Keratinocyte (primary cell): ENCODE data around the gene TBR1. TPM values are rescaled to one million over a fixed set of nuclear protein-coding genes. Genes with fewer than 3 reads are reported as not detected.
A peak's percentile ranks its signal among the peaks of the same experiment; 100 is the strongest.

ENCODE experiments used
- DNase-seq: peaks from one replicate; pipeline ENCODE4 v3.0.0-alpha.2; 2011; ENCODE audit warnings: low read depth, missing footprints, low spot score
- FAIRE-seq: peaks from 2 replicates; lab custom pipeline; 2011; peaks lifted over from hg19 to GRCh38; lab: Jason Lieb, UNC
- H2AFZ ChIP-seq: 2 replicates; pipeline ENCODE4 v1.6.0; 2012; ENCODE audit warnings: low read length, control low read depth, inconsistent platforms; ENCODE audit not compliant: control insufficient read depth
- H3K27ac ChIP-seq: 2 replicates; pipeline ENCODE4 v1.5.1; 2011; ENCODE audit warnings: low read length; ENCODE audit not compliant: control insufficient read depth, insufficient read depth
- H3K27me3 ChIP-seq: 3 replicates; pipeline ENCODE4 v1.6.0; 2011; ENCODE audit warnings: low read length; ENCODE audit not compliant: control insufficient read depth, insufficient read depth; ENCODE audit errors: extremely low read depth
- H3K36me3 ChIP-seq, 2 experiments: 2 replicates in 1 of 2; 3 replicates in 1 of 2; pipeline ENCODE4 v1.5.1; 2011; ENCODE audit warnings: low read length in 2 of 2, mild to moderate bottlenecking in 1 of 2; ENCODE audit not compliant: control insufficient read depth in 2 of 2, insufficient read depth in 2 of 2; ENCODE audit errors: extremely low read depth in 1 of 2
- H3K4me1 ChIP-seq: 3 replicates; pipeline ENCODE4 v1.5.1; 2011; ENCODE audit warnings: low read length; ENCODE audit not compliant: control insufficient read depth, insufficient read depth; ENCODE audit errors: extremely low read depth
- H3K4me2 ChIP-seq: 3 replicates; pipeline ENCODE4 v1.6.0; 2011; ENCODE audit warnings: low read depth, low read length; ENCODE audit not compliant: control insufficient read depth, insufficient read depth; ENCODE audit errors: extremely low read depth
- H3K4me3 ChIP-seq, 3 experiments: fragments of 200-600 bp in 1 of 3; sonication (generic) in 1 of 3; 2 replicates in 2 of 3; 3 replicates in 1 of 3; pipeline ENCODE4 v1.5.1; 2011 to 2016; ENCODE audit warnings: low read length in 3 of 3, mild to moderate bottlenecking in 3 of 3, control low read depth in 2 of 3, inconsistent platforms in 1 of 3, low read depth in 1 of 3, mixed read lengths in 1 of 3, mixed run types in 1 of 3, moderate library complexity in 1 of 3; ENCODE audit not compliant: control insufficient read depth in 2 of 3, insufficient read depth in 2 of 3; ENCODE audit errors: extremely low read depth in 1 of 3
- H3K79me2 ChIP-seq: 2 replicates; pipeline ENCODE4 v1.6.0; 2012; ENCODE audit warnings: low read length; ENCODE audit not compliant: control insufficient read depth, insufficient read depth
- H3K9ac ChIP-seq: 3 replicates; pipeline ENCODE4 v1.6.0; 2011; ENCODE audit warnings: low read length; ENCODE audit not compliant: control insufficient read depth, insufficient read depth; ENCODE audit errors: extremely low read depth
- H3K9me1 ChIP-seq: 3 replicates; pipeline ENCODE4 v1.6.0; 2011; ENCODE audit warnings: low read length; ENCODE audit not compliant: control insufficient read depth, insufficient read depth; ENCODE audit errors: extremely low read depth
- H3K9me3 ChIP-seq: 2 replicates; pipeline ENCODE4 v1.5.1; 2012; ENCODE audit warnings: low read depth, low read length; ENCODE audit not compliant: control insufficient read depth
- H4K20me1 ChIP-seq: 3 replicates; pipeline ENCODE4 v1.6.0; 2011; ENCODE audit warnings: low read length; ENCODE audit not compliant: control insufficient read depth, insufficient read depth; ENCODE audit errors: extremely low read depth
- CTCF ChIP-seq, 3 experiments: IDR thresholded peaks in 1 of 3; conservative IDR thresholded peaks in 1 of 3; optimal IDR thresholded peaks in 1 of 3; 2 replicates in 2 of 3; 3 replicates in 1 of 3; pipeline versions ENCODE3 to v1.5.1; 2011; ENCODE audit warnings: low read length in 3 of 3, mild to moderate bottlenecking in 3 of 3, moderate library complexity in 2 of 3, control low read depth in 1 of 3, inconsistent platforms in 1 of 3; ENCODE audit not compliant: insufficient read depth in 2 of 3; ENCODE audit errors: extremely low read depth in 1 of 3
- EZH2 ChIP-seq: IDR thresholded peaks from one replicate; pipeline ENCODE4 v1.6.1; 2012; ENCODE audit warnings: inconsistent platforms, mild to moderate bottlenecking, low read length, moderate library complexity
- dilution Hi-C: fragments of 300-500 bp; cut with MboI; formaldehyde crosslinking; loops from one replicate; pipeline ENCODE4 v1.7.0; 2020; ENCODE audit warnings: low sequenced_read_pairs; ENCODE audit not compliant: extremely low pct_ligation_motif_present
- polyA minus RNA-seq, 3 experiments: library from RNA; depleted of rRNA, polyadenylated mRNA; stranded (reverse); fragments of >200 nt; gene quantifications; 1 replicate in 1 of 3; 2 replicates in 1 of 3; 3 replicates in 1 of 3; pipeline ENCODE4 v1.2.3, GENCODE V29; 2011
- polyA plus RNA-seq, 5 experiments: library from polyadenylated mRNA; depleted of rRNA in 3 of 5; stranded (reverse) in 3 of 5; stranded (forward) in 1 of 5; unstranded in 1 of 5; fragments of >200 nt; gene quantifications; 1 replicate in 1 of 5; 2 replicates in 3 of 5; 3 replicates in 1 of 5; pipeline versions ENCODE4 v1.2.1 to v1.2.3, GENCODE V29; 2011 to 2012; ENCODE audit warnings: missing spikeins in 2 of 5, low read depth in 1 of 5, low replicate concordance in 1 of 5

The TBR1 gene
- polyA plus RNA-seq (0.03 TPM in 1 of 3 replicates, not detected in the others), polyA minus RNA-seq (0.03 TPM in 2 of 3 replicates, not detected in the other)
- polyA plus RNA-seq (2011; ENCODE audit: low read depth): not detected
- polyA plus RNA-seq (2011; cell fraction: cytosol; rRNA removed): not detected in 2 replicates
- 0.17 and 0.18 TPM in 2 replicates for polyA plus RNA-seq (2011; cell fraction: nucleus; rRNA removed)
- 0.06 TPM in 1 of 2 replicates, not detected in the other for polyA plus RNA-seq (2012; ENCODE audit: low replicate concordance)
- polyA minus RNA-seq (2011; cell fraction: cytosol; rRNA and poly(A)+ RNA removed): not detected
- polyA minus RNA-seq (2011; cell fraction: nucleus; rRNA and poly(A)+ RNA removed): 0.21 and 0.54 TPM in 2 replicates

GRCh38 chr2:161415987-161416707, at the start of gene TBR1:
TBR1 (plus strand) TSS chr2:161416297; CDS start chr2:161416411, 114 bp downstream.
- no peak within 1 kb of the TSS for H2AFZ ChIP-seq
- no peaks in the 10 kb centered on the region for H3K36me3 ChIP-seq
- no peaks in the 10 kb centered on the region for H3K79me2 ChIP-seq
- DNase-seq: no peak
- H3K9ac ChIP-seq: no peak within 1 kb of the TSS
- no peaks in the 10 kb centered on the region for H3K9me1 ChIP-seq
- peaks cover 11% of the 10 kb centered on the region for H3K4me1 ChIP-seq
- FAIRE-seq: no peak
- peak within 1 kb of the TSS in 1 of 3 experiments; percentile 55 for H3K4me3 ChIP-seq
- peaks cover 67% of the 10 kb centered on the region for H3K27me3 ChIP-seq
- peak within 1 kb of the TSS; percentile 85 for H3K4me2 ChIP-seq
- H3K27ac ChIP-seq: no peak within 1 kb of the TSS
- no peaks in the 10 kb centered on the region for H3K9me3 ChIP-seq
- H4K20me1 ChIP-seq: peaks cover 4% of the 10 kb centered on the region
- dilution Hi-C loops: no loop called here
- TF ChIP-seq CTCF (optimal IDR thresholded peaks at IDR 0.05 in 1 of 3, IDR thresholded peaks at IDR 0.05 in 1 of 3, conservative IDR thresholded peaks at IDR 0.05 in 1 of 3; ENCODE audit: extremely low read depth in 1 of 3, insufficient read depth in 2 of 3, low read length in 3 of 3) (no peak), EZH2 (no peak)

GRCh38 chr2:161367675-161368074, 48.4 kb upstream of the TBR1 start:
- H3K9ac ChIP-seq: no peak overlapping the region
- no peak overlapping the region for H3K4me3 ChIP-seq
- TF ChIP-seq CTCF (optimal IDR thresholded peaks at IDR 0.05 in 1 of 3, IDR thresholded peaks at IDR 0.05 in 1 of 3, conservative IDR thresholded peaks at IDR 0.05 in 1 of 3; ENCODE audit: extremely low read depth in 1 of 3, insufficient read depth in 2 of 3, low read length in 3 of 3): no peak
- TF ChIP-seq EZH2: no peak
- DNase-seq: no peak
- no peaks in the 10 kb centered on the region for H3K9me1 ChIP-seq
- H3K36me3 ChIP-seq: no peaks in the 10 kb centered on the region
- H3K4me1 ChIP-seq: peaks cover 13% of the 10 kb centered on the region
- no peaks in the 10 kb centered on the region for H4K20me1 ChIP-seq
- no peaks in the 10 kb centered on the region for H3K27me3 ChIP-seq
- no peak for FAIRE-seq
- dilution Hi-C loops: no loop called here
- no peak overlapping the region for H3K4me2 ChIP-seq
- no peak overlapping the region for H2AFZ ChIP-seq
- H3K27ac ChIP-seq: no peak overlapping the region
- H3K9me3 ChIP-seq: no peaks in the 10 kb centered on the region
- peaks cover 23% of the 10 kb centered on the region for H3K79me2 ChIP-seq
